Ishikawa (cell line): ENCODE results near the gene KCNG2.

Experiments
- CEBPB ChIP-seq: IDR thresholded peaks from 2 replicates; pipeline ENCODE4 v1.6.1; 2012
- CREB1 ChIP-seq: IDR thresholded peaks from 2 replicates; pipeline ENCODE4 v1.6.1; 2012; ENCODE audit warnings: low read depth
- EGR1 ChIP-seq: IDR thresholded peaks from 2 replicates; pipeline ENCODE4 v1.6.1; 2012
- EP300 ChIP-seq: IDR thresholded peaks from 2 replicates; pipeline ENCODE4 v1.6.1; 2012; ENCODE audit warnings: borderline replicate concordance
- FOXM1 ChIP-seq: IDR thresholded peaks from 2 replicates; pipeline ENCODE4 v1.6.1; 2012; ENCODE audit warnings: low read depth, borderline replicate concordance
- MAX ChIP-seq: IDR thresholded peaks from 2 replicates; pipeline ENCODE4 v1.6.1; 2012
- NFIC ChIP-seq: IDR thresholded peaks from 2 replicates; pipeline ENCODE4 v1.6.1; 2012
- RAD21 ChIP-seq: IDR thresholded peaks from 2 replicates; pipeline ENCODE4 v1.6.1; 2012; ENCODE audit warnings: low read depth
- REST ChIP-seq: IDR thresholded peaks from 2 replicates; pipeline ENCODE4 v1.6.1; 2012; ENCODE audit warnings: low read depth, mild to moderate bottlenecking
- TAF1 ChIP-seq: IDR thresholded peaks from 2 replicates; pipeline ENCODE4 v1.6.1; 2012; ENCODE audit warnings: low read depth, mild to moderate bottlenecking
- TCF12 ChIP-seq: IDR thresholded peaks from 2 replicates; pipeline ENCODE4 v1.6.1; 2012; ENCODE audit warnings: low read depth
- TEAD4 ChIP-seq: IDR thresholded peaks from 2 replicates; pipeline ENCODE4 v1.6.1; 2012
- YY1 ChIP-seq: IDR thresholded peaks from 2 replicates; pipeline ENCODE4 v1.6.1; 2012; ENCODE audit warnings: low read depth
- ZBTB7A ChIP-seq: IDR thresholded peaks from 2 replicates; pipeline ENCODE4 v1.6.1; 2012; ENCODE audit warnings: low read depth
- TF ChIP-seq, protein P1 (sequence below): IDR thresholded peaks from 2 replicates; pipeline ENCODE4 v1.6.1; 2012

Gene KCNG2

DNA sequence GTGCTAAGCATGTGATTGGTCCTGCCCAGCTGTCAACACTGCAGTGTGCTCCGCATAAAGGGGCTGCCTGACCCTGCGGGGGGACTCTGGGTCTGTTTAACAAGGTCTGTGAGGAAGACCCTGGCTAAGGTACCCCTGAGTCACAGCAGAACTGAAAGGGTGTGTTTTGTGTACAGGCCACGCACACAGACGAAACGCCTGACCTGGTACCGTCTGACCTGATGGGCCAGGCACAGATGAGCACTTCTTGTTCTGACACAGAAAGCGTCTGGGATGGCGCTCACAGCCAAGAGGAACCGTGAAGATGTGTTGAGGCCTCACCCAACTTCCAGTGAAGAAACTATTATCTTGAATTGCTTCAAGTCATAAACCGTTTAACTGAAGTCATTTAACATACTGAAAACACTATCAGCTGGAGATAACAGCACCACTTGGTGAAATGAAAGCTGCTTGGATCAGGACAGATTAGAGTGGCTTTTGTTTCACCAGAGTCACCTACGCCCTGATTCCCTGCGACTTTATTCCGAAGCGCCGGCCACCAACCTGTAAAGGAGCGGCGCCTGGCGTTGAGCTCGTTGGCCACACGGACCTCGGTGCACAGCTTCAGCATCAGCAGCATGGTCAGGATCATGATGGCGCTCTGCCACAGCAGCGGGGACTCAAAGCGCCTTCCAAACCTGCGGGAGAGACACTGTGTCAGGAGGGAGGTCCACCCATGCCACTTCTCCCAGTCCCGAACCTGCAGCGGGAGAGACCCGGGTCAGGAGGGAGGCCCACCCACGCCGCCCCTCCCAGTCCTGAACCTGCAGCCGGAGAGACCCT lies 145.3 kb downstream of the KCNG2 start:
- no peak for TF ChIP-seq EP300
- TF ChIP-seq EGR1 = no peak
- TF ChIP-seq RAD21 = no peak
- no peak for TF ChIP-seq MAX
- no peak for TF ChIP-seq TEAD4
- no peak for TF ChIP-seq ZBTB7A
- TF ChIP-seq CEBPB = no peak

DNA sequence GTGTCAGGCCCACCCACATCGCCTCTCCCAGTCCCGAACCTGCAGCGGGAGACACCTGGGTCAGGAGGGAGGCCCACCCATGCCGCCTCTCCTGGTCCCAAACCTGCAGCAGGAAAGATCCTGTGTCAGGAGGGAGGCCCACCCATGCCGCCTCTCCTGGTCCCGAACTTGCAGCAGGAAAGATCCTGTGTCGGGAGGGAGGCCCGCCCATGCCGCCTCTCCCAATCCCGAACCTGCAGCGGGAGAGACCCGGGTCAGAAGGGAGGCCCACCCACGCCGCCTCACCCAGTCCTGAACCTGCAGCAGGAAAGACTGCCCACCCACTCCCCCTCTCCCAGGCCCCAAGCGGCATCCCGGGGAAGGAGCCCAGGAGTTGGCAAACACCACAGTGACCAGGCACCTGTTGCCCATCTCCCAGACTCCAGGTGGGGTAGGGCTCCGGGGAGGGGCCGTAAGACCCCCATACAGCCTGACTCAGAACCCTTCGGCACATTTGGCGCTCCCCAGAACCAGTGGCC lies 145.9 kb downstream of the KCNG2 start:
- TF ChIP-seq EP300 = no peak
- no peak for TF ChIP-seq ZBTB7A
- TF ChIP-seq CREB1 = no peak
- no peak for TF ChIP-seq EGR1
- TF ChIP-seq, protein P1, sequence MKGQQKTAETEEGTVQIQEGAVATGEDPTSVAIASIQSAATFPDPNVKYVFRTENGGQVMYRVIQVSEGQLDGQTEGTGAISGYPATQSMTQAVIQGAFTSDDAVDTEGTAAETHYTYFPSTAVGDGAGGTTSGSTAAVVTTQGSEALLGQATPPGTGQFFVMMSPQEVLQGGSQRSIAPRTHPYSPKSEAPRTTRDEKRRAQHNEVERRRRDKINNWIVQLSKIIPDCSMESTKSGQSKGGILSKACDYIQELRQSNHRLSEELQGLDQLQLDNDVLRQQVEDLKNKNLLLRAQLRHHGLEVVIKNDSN = no peak
- no peak for TF ChIP-seq NFIC
- TF ChIP-seq CEBPB = no peak
- no peak for TF ChIP-seq MAX
- no peak for TF ChIP-seq TEAD4
- TF ChIP-seq YY1 = no peak
- TF ChIP-seq RAD21 = no peak
- TF ChIP-seq TAF1 = no peak
- TF ChIP-seq REST = no peak
- no peak for TF ChIP-seq TCF12
- TF ChIP-seq FOXM1 = no peak

DNA sequence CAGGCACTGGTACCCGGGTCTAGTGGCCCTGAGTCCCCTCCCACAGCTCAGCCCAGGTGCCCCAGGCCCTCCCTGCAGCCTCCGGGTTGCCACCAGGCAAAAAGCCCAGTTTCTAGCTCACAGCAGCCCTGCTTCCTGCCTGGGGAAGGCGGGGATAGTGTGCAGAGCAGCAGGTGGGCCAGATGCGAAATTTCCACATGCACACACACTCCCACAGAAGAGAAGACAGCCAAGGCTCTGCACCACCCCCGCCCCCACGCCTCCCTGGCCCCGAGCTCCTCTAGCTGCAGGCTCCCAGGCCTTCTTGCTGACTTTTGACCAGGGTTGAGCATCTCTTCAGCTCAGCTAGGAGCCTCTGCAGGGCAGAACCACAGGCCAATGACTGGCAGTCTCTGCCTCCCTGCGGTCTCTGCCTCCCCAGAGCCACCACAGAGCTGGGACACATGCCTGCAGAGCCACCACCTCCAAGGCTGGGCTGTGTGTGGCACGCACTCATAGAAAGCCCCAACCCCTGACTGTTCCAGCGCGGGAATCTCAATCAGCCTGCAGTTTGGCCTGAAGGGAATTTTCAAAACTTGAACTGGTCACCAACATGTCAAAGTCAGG lies 146.5 kb downstream of the KCNG2 start:
- TF ChIP-seq NFIC = no peak
- no peak for TF ChIP-seq ZBTB7A
- TF ChIP-seq, protein P1 = no peak
- TF ChIP-seq RAD21 = no peak
- no peak for TF ChIP-seq CEBPB
- no peak for TF ChIP-seq TAF1
- no peak for TF ChIP-seq TCF12
- TF ChIP-seq REST = no peak
- no peak for TF ChIP-seq EGR1

GRCh38 chr18:79944746-79945117 lies 147.0 kb downstream of the KCNG2 start:
- TF ChIP-seq EGR1 = no peak
- no peak for TF ChIP-seq TCF12
- TF ChIP-seq CREB1 = no peak
- no peak for TF ChIP-seq RAD21
- TF ChIP-seq CEBPB = no peak
- TF ChIP-seq TEAD4 = no peak
- TF ChIP-seq NFIC = no peak
- no peak for TF ChIP-seq MAX
- no peak for TF ChIP-seq YY1
- TF ChIP-seq FOXM1 = no peak
- TF ChIP-seq ZBTB7A = no peak
- TF ChIP-seq, protein P1 = no peak
- TF ChIP-seq REST = no peak
- no peak for TF ChIP-seq TAF1
- no peak for TF ChIP-seq EP300
